ENCODE measurements around the gene PLXNC1. TPM values are rescaled to one million over a fixed set of nuclear protein-coding genes. Genes with fewer than 3 reads are reported as not detected.

PLXNC1 gene
- total RNA-seq, 1 experiment from 2014 or later = 0.02 TPM

- no peak for DNase-seq (ENCODE audit: extremely low read depth, low read depth)
Observed at GRCh38 chr12:94178882-94179281, 30.5 kb downstream of the PLXNC1 start.

GRCh38 chr12:94179723-94180122 lies 31.3 kb downstream of the PLXNC1 start:
- no peak for DNase-seq (ENCODE audit: extremely low read depth, low read depth)

- DNase-seq (ENCODE audit: extremely low read depth, low read depth) = no peak
Observed at GRCh38 chr12:94180558-94181296, 32.4 kb downstream of the PLXNC1 start.

- DNase-seq (ENCODE audit: extremely low read depth, low read depth) = no peak
Observed at GRCh38 chr12:94182986-94183707, 34.8 kb downstream of the PLXNC1 start.

GRCh38 chr12:94183708-94184379 lies 35.5 kb downstream of the PLXNC1 start:
- no peak for DNase-seq (ENCODE audit: extremely low read depth, low read depth)

- no peak for DNase-seq (ENCODE audit: extremely low read depth, low read depth)
Observed at GRCh38 chr12:94184995-94185719, 36.8 kb downstream of the PLXNC1 start.

DNA sequence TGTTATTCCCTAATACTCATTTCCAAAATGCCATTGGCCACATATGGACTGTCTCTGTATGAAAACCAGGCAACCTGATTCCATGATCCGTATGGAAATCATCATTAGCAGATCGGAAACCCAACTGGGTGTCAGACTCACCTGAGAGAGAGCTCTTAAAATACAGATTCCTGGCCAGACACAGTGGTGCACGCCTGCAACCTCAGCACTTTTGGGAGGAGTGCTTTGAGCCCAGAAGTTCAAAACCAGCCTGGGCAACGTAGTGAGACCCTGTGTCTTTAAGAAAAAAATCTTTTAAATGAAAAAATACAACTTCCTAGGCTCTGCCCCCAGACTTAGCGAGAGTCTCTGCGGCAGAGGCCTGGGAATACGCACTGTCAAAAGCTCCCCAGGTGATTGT lies 37.4 kb downstream of the PLXNC1 start:
- no peak for DNase-seq (ENCODE audit: extremely low read depth, low read depth)

DNA sequence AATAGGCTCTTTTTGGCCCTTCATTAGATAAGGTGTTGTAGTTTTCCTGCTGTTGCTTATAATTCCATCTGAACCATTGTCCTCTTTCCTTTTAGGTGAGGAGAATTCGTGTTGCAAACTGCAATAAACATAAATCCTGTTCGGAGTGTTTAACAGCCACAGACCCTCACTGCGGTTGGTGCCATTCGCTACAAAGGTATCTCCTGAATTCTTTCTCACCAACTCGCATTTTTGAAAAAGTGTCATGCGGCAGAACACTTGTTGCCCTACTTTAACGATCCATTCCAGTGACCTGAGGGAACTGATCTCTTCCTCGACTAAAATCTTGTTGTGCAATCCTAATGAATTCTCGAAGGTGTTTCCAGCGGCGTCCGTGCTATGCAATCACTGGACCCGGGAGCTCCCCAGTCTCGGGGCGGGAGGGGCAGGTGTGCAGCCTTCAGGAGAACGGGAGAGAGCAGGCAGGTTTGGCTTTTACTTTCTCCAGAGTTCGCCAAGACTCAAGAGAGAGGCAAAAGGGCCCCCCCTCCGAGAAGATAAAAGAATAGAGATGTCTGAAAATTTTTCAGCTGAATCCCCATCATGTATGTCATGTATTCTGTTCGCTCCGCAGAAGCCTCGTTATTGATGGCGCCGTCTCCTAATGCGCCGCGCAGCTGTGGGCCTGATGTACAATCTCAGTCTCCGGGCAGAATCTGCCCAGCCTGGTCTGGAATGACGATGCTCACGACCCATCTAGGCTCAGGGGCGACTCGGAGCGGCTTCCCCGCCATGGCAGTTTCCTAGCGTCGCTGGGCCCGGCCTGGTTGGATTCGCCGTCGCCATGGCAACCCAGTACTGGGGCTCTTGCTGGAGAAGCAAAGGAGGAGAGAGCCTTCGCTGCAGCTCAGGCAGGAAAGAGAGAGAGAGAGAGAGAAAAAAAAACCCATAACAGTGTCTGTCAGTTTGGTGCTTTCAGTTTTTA lies 38.2 kb downstream of the PLXNC1 start:
- DNase-seq (ENCODE audit: extremely low read depth, low read depth) = no peak

- no peak for DNase-seq (ENCODE audit: extremely low read depth, low read depth)
Observed at GRCh38 chr12:94187361-94187760, 39.0 kb downstream of the PLXNC1 start.

DNA sequence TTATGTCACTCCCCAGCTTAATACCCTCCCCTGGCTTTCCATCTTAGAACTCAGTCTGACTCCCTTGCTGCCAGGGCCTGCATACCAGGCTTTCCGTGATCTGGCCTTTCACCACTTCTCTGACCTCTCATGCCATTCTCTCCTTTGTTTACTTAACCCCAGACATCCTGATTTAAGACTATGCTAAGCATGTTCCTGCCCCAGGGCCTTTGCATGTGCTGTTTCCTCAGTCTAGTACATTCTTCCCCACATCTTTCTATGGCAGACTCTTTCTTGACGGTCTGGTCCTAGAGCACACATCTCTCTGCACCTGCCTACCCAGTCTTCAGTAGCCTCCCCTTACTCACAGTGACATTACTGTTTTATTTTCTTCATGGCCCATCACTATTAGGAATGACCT lies 42.2 kb downstream of the PLXNC1 start:
- DNase-seq (ENCODE audit: extremely low read depth, low read depth) = no peak

DNA sequence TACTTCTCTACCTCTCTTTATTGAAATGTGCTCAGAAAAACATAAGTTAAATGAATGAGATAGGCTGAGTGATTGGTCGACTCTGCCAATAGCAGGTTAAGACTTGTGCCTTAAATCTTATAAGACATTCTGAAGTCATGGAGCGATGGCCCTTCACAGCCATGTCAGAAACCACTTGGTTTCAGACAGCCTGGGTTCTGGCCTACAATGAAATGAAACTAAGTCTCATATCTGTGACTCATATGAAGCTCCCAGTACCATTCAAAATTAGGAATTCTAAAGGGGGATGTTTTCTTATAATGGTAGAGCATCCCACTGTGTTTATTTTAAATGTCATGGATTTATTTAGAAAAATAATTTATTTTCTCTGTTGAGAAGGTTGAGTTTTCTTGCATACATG lies 42.6 kb downstream of the PLXNC1 start:
- no peak for DNase-seq (ENCODE audit: extremely low read depth, low read depth)

- DNase-seq (ENCODE audit: extremely low read depth, low read depth) = no peak
Observed at GRCh38 chr12:94191811-94192210, 43.4 kb downstream of the PLXNC1 start.

- DNase-seq (ENCODE audit: extremely low read depth, low read depth) = no peak
Observed at GRCh38 chr12:94192506-94192905, 44.1 kb downstream of the PLXNC1 start.

GRCh38 chr12:94193168-94193567 lies 44.8 kb downstream of the PLXNC1 start:
- DNase-seq (ENCODE audit: extremely low read depth, low read depth) = no peak

DNA sequence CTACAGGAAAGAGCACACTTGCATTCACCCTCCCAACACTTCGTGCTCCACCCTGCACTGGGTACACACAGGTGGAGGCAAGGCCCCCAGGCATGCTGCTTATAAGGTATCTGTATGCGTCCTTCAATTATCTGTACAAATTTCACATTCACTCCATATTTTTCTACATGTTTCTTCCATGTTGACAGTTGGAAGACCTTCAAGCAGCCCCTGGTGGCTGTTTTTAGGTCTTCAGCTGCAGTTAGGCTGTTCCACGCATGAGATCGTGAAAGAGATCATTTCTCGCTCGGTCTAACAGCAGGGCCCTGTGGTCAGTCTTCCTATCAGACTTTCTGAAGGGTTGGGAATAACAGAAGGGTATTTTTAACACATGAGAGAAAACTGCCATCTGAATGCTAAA lies 47.1 kb downstream of the PLXNC1 start:
- no peak for DNase-seq (ENCODE audit: extremely low read depth, low read depth)

GRCh38 chr12:94198469-94198868 lies 50.1 kb downstream of the PLXNC1 start:
- DNase-seq (ENCODE audit: extremely low read depth, low read depth) = no peak

DNA sequence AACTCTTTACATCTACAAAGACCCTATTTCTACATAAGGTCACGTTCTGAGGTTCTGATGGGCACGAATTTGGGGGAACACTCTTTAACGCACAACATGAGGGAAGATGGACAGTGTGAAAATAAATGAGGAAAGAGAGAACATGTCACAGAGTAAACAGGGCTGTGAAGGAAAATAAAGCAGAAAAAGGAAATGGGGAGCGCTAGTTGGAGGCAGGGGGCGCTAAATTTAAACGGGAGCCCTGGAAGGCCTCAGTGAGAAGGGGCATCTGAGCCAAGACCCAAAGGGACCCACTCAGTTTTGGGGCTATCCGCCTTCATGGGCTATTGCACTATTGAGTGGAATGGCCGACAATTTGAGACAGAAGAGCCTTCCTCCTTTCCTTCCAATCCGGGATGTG lies 50.5 kb downstream of the PLXNC1 start:
- no peak for DNase-seq (ENCODE audit: extremely low read depth, low read depth)

- DNase-seq (ENCODE audit: extremely low read depth, low read depth) = no peak
Observed at GRCh38 chr12:94200069-94200468, 51.7 kb downstream of the PLXNC1 start.

GRCh38 chr12:94200695-94201094 lies 52.3 kb downstream of the PLXNC1 start:
- no peak for DNase-seq (ENCODE audit: extremely low read depth, low read depth)

Data from NCI-H460 (cell line).